ENCODE results near the gene TGM4.

Gene TGM4

GRCh38 chr3:44883213-44883955, 9.0 kb downstream of the TGM4 start:
- no peak for DNase-seq

GRCh38 chr3:44883999-44884431, 9.6 kb downstream of the TGM4 start:
- peak; percentile 20 for DNase-seq

GRCh38 chr3:44885618-44886017, 11.2 kb downstream of the TGM4 start:
- DNase-seq = peak; percentile 57

- no peak for DNase-seq
Observed at GRCh38 chr3:44886561-44886960, 12.2 kb downstream of the TGM4 start.

- no peak for DNase-seq
Observed at GRCh38 chr3:44887101-44887500, 12.7 kb downstream of the TGM4 start.

GRCh38 chr3:44890258-44890657, 15.8 kb downstream of the TGM4 start:
- DNase-seq = no peak

- no peak for DNase-seq
Observed at GRCh38 chr3:44890852-44891251, 16.4 kb downstream of the TGM4 start.

GRCh38 chr3:44892689-44893088, 18.3 kb downstream of the TGM4 start:
- no peak for DNase-seq

- no peak for DNase-seq
Observed at GRCh38 chr3:44893097-44893496, 18.7 kb downstream of the TGM4 start.

- no peak for DNase-seq
Observed at GRCh38 chr3:44894485-44894884, 20.1 kb downstream of the TGM4 start.

- DNase-seq = no peak
Observed at GRCh38 chr3:44896440-44896839, 22.0 kb downstream of the TGM4 start.

- DNase-seq = no peak
Observed at GRCh38 chr3:44899683-44900367, 25.4 kb downstream of the TGM4 start.

GRCh38 chr3:44902628-44903027, 28.2 kb downstream of the TGM4 start:
- DNase-seq = no peak

- DNase-seq = no peak
Observed at GRCh38 chr3:44903314-44903713, 28.9 kb downstream of the TGM4 start.

- no peak for DNase-seq
Observed at GRCh38 chr3:44903751-44904150, 29.3 kb downstream of the TGM4 start.

GRCh38 chr3:44905446-44906157, 31.2 kb downstream of the TGM4 start:
- no peak for DNase-seq

- no peak for DNase-seq
Observed at GRCh38 chr3:44906997-44907396, 32.6 kb downstream of the TGM4 start.

GRCh38 chr3:44907612-44908011, 33.2 kb downstream of the TGM4 start:
- DNase-seq = no peak

- DNase-seq = no peak
Observed at GRCh38 chr3:44909063-44909462, 34.7 kb downstream of the TGM4 start.

GRCh38 chr3:44910693-44911092, 36.3 kb downstream of the TGM4 start:
- DNase-seq = no peak

GRCh38 chr3:44913868-44914468, 39.6 kb downstream of the TGM4 start:
- peak; percentile 5 for DNase-seq

GRCh38 chr3:44914936-44915335, 40.5 kb downstream of the TGM4 start:
- DNase-seq = no peak

GRCh38 chr3:44915702-44916438, 41.5 kb downstream of the TGM4 start:
- DNase-seq = no peak
